GM12878 (cell line): ENCODE results near the gene RGS1. TPM values are rescaled to one million over a fixed set of nuclear protein-coding genes. Genes with fewer than 3 reads are reported as not detected.

Experiments used
- ATF3 ChIP-seq: IDR thresholded peaks from 2 replicates; pipeline ENCODE4 v1.6.1; 2011; ENCODE audit warnings: low read depth, mild to moderate bottlenecking, low read length, moderate library complexity, borderline replicate concordance; ENCODE audit errors: extremely low read depth
- CBX3 ChIP-seq: fragments of 200-600 bp; sonication (generic); IDR thresholded peaks from 2 replicates; pipeline ENCODE4 v1.6.1; 2016; ENCODE audit warnings: low read depth, borderline replicate concordance
- CEBPB ChIP-seq, 2 experiments: fragments of 150-350 bp in 1 of 2; IDR thresholded peaks; 2 replicates each; pipeline ENCODE4 v1.6.1; 2012 to 2014; ENCODE audit warnings: low read depth in 2 of 2, low read length in 2 of 2, borderline replicate concordance in 1 of 2, inconsistent platforms in 1 of 2
- CUX1 ChIP-seq: IDR thresholded peaks from 2 replicates; pipeline ENCODE4 v1.6.1; 2012; ENCODE audit warnings: improper control_type of control experiment, low read depth, low read length; ENCODE audit not compliant: insufficient replicate concordance
- GABPA ChIP-seq: IDR thresholded peaks from 2 replicates; pipeline ENCODE4 v1.6.1; 2014; ENCODE audit warnings: antibody characterized with exemption, low read depth, mild to moderate bottlenecking, inconsistent platforms
- PAX5 ChIP-seq: IDR thresholded peaks from 2 replicates; pipeline ENCODE4 v1.6.1; 2011; ENCODE audit warnings: low read depth, low read length, borderline replicate concordance
- RB1 ChIP-seq: fragments of 450-650 bp; formaldehyde crosslinking; IDR thresholded peaks from 2 replicates; pipeline ENCODE4 v1.6.1; 2017; ENCODE audit warnings: mild to moderate bottlenecking, borderline replicate concordance
- SIX5 ChIP-seq: IDR thresholded peaks from 2 replicates; pipeline ENCODE4 v1.6.1; 2011; ENCODE audit warnings: mild to moderate bottlenecking, low read depth, low read length, moderate library complexity; ENCODE audit not compliant: severe bottlenecking
- SMAD1 ChIP-seq: fragments of 450-650 bp; IDR thresholded peaks from 2 replicates; pipeline ENCODE4 v1.6.1; 2018; ENCODE audit warnings: mild to moderate bottlenecking, low read depth; ENCODE audit not compliant: partially characterized antibody
- SMAD5 ChIP-seq: IDR thresholded peaks from 2 replicates; pipeline ENCODE4 v1.6.1; 2016; ENCODE audit warnings: antibody characterized with exemption, low read depth
- SREBF1 ChIP-seq: IDR thresholded peaks from 2 replicates; pipeline ENCODE4 v1.6.1; 2012; ENCODE audit warnings: mild to moderate bottlenecking, low read length
- SREBF2 ChIP-seq: IDR thresholded peaks from 2 replicates; pipeline ENCODE4 v1.6.1; 2012; ENCODE audit warnings: mild to moderate bottlenecking, low read length
- USF1 ChIP-seq: IDR thresholded peaks from 2 replicates; pipeline ENCODE4 v1.6.1; 2011; ENCODE audit warnings: borderline replicate concordance, low read depth, mild to moderate bottlenecking, moderate library complexity, mixed read lengths, low read length; ENCODE audit not compliant: insufficient read depth; ENCODE audit errors: extremely low read length
- ZBED1 ChIP-seq: IDR thresholded peaks from 2 replicates; pipeline ENCODE4 v1.6.1; 2016; ENCODE audit warnings: borderline replicate concordance
- ZNF622 ChIP-seq: fragments of 450-650 bp; IDR thresholded peaks from 2 replicates; pipeline ENCODE4 v1.6.1; 2017; ENCODE audit warnings: mild to moderate bottlenecking, inconsistent platforms
- ZNF687 ChIP-seq: fragments of 450-650 bp; IDR thresholded peaks from 2 replicates; pipeline ENCODE4 v1.6.1; 2017; ENCODE audit warnings: mild to moderate bottlenecking, moderate library complexity
- ZZZ3 ChIP-seq: IDR thresholded peaks from 2 replicates; pipeline ENCODE4 v1.6.1; 2011; ENCODE audit warnings: low read depth; ENCODE audit not compliant: control insufficient read depth, insufficient read length
- polyA plus RNA-seq, 11 experiments: library from polyadenylated mRNA; depleted of rRNA in 4 of 11; unstranded in 6 of 11; stranded (reverse) in 5 of 11; fragments of >200 nt; fragmentation: Nextera tagmentation in 4 of 11; fragmentation: Illumina TruSeq in 1 of 11; extraction: Ambion mirVana in 4 of 11; extraction: Trizol in 1 of 11; gene quantifications; 1 replicate in 1 of 11; 2 replicates in 10 of 11; pipeline versions ENCODE4 v1.2.1 to v1.2.3, GENCODE V29; 2011 to 2016; ENCODE audit warnings: inconsistent platforms in 2 of 11, missing spikeins in 2 of 11, low read depth in 1 of 11
- total RNA-seq, 4 experiments: library from RNA; depleted of rRNA in 3 of 4; stranded (reverse); fragments of >200 nt in 3 of 4; fragmentation: Illumina TruSeq in 1 of 4; extraction: Trizol in 1 of 4; gene quantifications; 2 replicates each; pipeline versions ENCODE4 v1.2.1 to v1.2.3, GENCODE V29; 2013 to 2021

The RGS1 gene
- total and polyA plus RNA-seq, 10 of the 15 experiments (the other 5 are each of a cell fraction or from before 2014, with no cell fraction given): 20.7 to 882 (median 45.9) TPM

- no peak for TF ChIP-seq CUX1
- no peak for TF ChIP-seq ZZZ3
- TF ChIP-seq SREBF2: no peak
- TF ChIP-seq ZNF687: peak; percentile 4; the same call in 1 of the 2 replicates
- no peak for TF ChIP-seq GABPA
- TF ChIP-seq RB1: no peak
- TF ChIP-seq USF1: no peak
- TF ChIP-seq ZBED1: no peak
- no peak for TF ChIP-seq SMAD5
- no peak for TF ChIP-seq CEBPB (IDR thresholded peaks at IDR 0.05; ENCODE audit: borderline replicate concordance in 1 of 2, low read depth in 2 of 2, low read length in 2 of 2)
- no peak; the same call in 1 of the 2 replicates for TF ChIP-seq ZNF622
- peak; percentile 88 for TF ChIP-seq SMAD1
- no peak for TF ChIP-seq SREBF1
- no peak for TF ChIP-seq ATF3
- TF ChIP-seq SIX5: no peak
- no peak for TF ChIP-seq PAX5
- TF ChIP-seq CBX3: no peak
Measured at GRCh38 chr1:192578144-192578909, 2.8 kb downstream of the RGS1 start (continued).
